ENCODE data around the gene KIF25.

KIF25 gene

GRCh38 chr6:168078175-168078942, 80.9 kb downstream of the KIF25 start:
- no peaks in the 10 kb centered on the region for H3K27me3 ChIP-seq (ENCODE audit: insufficient read depth, low read length, poor library complexity, severe bottlenecking)
- no peak overlapping the region for H3K4me2 ChIP-seq (ENCODE audit: low read depth, low read length, poor library complexity, severe bottlenecking)
- no peaks in the 10 kb centered on the region for H3F3A ChIP-seq (ENCODE audit: low read depth)
- no peaks in the 10 kb centered on the region for H3K4me1 ChIP-seq (ENCODE audit: insufficient read depth, low read length, poor library complexity, severe bottlenecking)
- no peaks in the 10 kb centered on the region for H3K36me3 ChIP-seq (ENCODE audit: insufficient read depth, low read length)
- no peak overlapping the region for H3K4me3 ChIP-seq (ENCODE audit: low read length, poor library complexity, severe bottlenecking)
- no peaks in the 10 kb centered on the region for H3K9me2 ChIP-seq (replicated peaks; ENCODE audit: low read depth, low read length)
- TF ChIP-seq CTCF (conservative IDR thresholded peaks at IDR 0.05; ENCODE audit: low read length) (no peak), EZH2phosphoT487 (IDR thresholded peaks at IDR 0.05; ENCODE audit: borderline replicate concordance) (no peak)
- peaks cover 14% of the 10 kb centered on the region; the same call in 1 of the 2 replicates for H3K9me3 ChIP-seq (ENCODE audit: insufficient read depth, low read depth, low read length)
- no peak overlapping the region for H3K9ac ChIP-seq (ENCODE audit: low read depth, low read length, poor library complexity, severe bottlenecking)
- no peaks in the 10 kb centered on the region for H4K20me1 ChIP-seq (ENCODE audit: insufficient read depth, low read length, poor library complexity, severe bottlenecking)
- H3K79me2 ChIP-seq (ENCODE audit: insufficient read depth, low read length) = no peaks in the 10 kb centered on the region
- no peak overlapping the region for H2AFZ ChIP-seq (ENCODE audit: low read length)

- Histone ChIP-seq H3K4me1 (ENCODE audit: insufficient read depth, low read length, poor library complexity, severe bottlenecking) (no peaks in the 10 kb centered on the region), H3K79me2 (ENCODE audit: insufficient read depth, low read length) (no peaks in the 10 kb centered on the region), H2AFZ (ENCODE audit: low read length) (no peak within 1 kb of the TSS), H3K4me3 (ENCODE audit: low read length, poor library complexity, severe bottlenecking) (no peak within 1 kb of the TSS), H3K27me3 (ENCODE audit: insufficient read depth, low read length, poor library complexity, severe bottlenecking) (no peaks in the 10 kb centered on the region), H3F3A (ENCODE audit: low read depth) (no peaks in the 10 kb centered on the region), H3K9ac (ENCODE audit: low read depth, low read length, poor library complexity, severe bottlenecking) (no peak within 1 kb of the TSS), H3K4me2 (ENCODE audit: low read depth, low read length, poor library complexity, severe bottlenecking) (no peak within 1 kb of the TSS), H3K36me3 (ENCODE audit: insufficient read depth, low read length) (no peaks in the 10 kb centered on the region), H3K9me2 (replicated peaks; ENCODE audit: low read depth, low read length) (no peaks in the 10 kb centered on the region), H3K9me3 (ENCODE audit: insufficient read depth, low read depth, low read length) (peaks cover 13% of the 10 kb centered on the region; the same call in 1 of the 2 replicates), H4K20me1 (ENCODE audit: insufficient read depth, low read length, poor library complexity, severe bottlenecking) (no peaks in the 10 kb centered on the region)
- TF ChIP-seq EZH2phosphoT487 (IDR thresholded peaks at IDR 0.05; ENCODE audit: borderline replicate concordance) (no peak), CTCF (conservative IDR thresholded peaks at IDR 0.05; ENCODE audit: low read length) (no peak)
Measured at GRCh38 chr6:168078943-168079405, 81.5 kb downstream of the KIF25 start, which contains the start of gene FRMD1. Gene FRMD1, minus strand, starts transcription at chr6:168079212. Its CDS starts 118 bp downstream, at chr6:168079094.

GRCh38 chr6:168080393-168081077, 83.1 kb downstream of the KIF25 start:
- Histone ChIP-seq H3K9me2 (replicated peaks; ENCODE audit: low read depth, low read length) (no peaks in the 10 kb centered on the region), H3K36me3 (ENCODE audit: insufficient read depth, low read length) (no peaks in the 10 kb centered on the region), H3K9me3 (ENCODE audit: insufficient read depth, low read depth, low read length) (peaks cover 15% of the 10 kb centered on the region; the same call in 1 of the 2 replicates), H3K4me1 (ENCODE audit: insufficient read depth, low read length, poor library complexity, severe bottlenecking) (no peaks in the 10 kb centered on the region), H4K20me1 (ENCODE audit: insufficient read depth, low read length, poor library complexity, severe bottlenecking) (no peaks in the 10 kb centered on the region), H3K4me3 (ENCODE audit: low read length, poor library complexity, severe bottlenecking) (no peak overlapping the region), H3K4me2 (ENCODE audit: low read depth, low read length, poor library complexity, severe bottlenecking) (no peak overlapping the region), H3K79me2 (ENCODE audit: insufficient read depth, low read length) (no peaks in the 10 kb centered on the region), H3F3A (ENCODE audit: low read depth) (no peaks in the 10 kb centered on the region), H3K9ac (ENCODE audit: low read depth, low read length, poor library complexity, severe bottlenecking) (no peak overlapping the region), H3K27me3 (ENCODE audit: insufficient read depth, low read length, poor library complexity, severe bottlenecking) (no peaks in the 10 kb centered on the region), H2AFZ (ENCODE audit: low read length) (no peak overlapping the region)
- no peak for TF ChIP-seq EZH2phosphoT487 (IDR thresholded peaks at IDR 0.05; ENCODE audit: borderline replicate concordance)
- TF ChIP-seq CTCF (conservative IDR thresholded peaks at IDR 0.05; ENCODE audit: low read length) = no peak

All from Loucy (cell line).